Colon (tissue), 2 donors: ENCODE data around the gene SPPL3.

Experiments
- FAIRE-seq: peaks from 2 replicates; lab custom pipeline; 2012; peaks lifted over from hg19 to GRCh38; lab: Jason Lieb, UNC
- donor health status: control.
- donor health status: control.

The SPPL3 gene

DNA sequence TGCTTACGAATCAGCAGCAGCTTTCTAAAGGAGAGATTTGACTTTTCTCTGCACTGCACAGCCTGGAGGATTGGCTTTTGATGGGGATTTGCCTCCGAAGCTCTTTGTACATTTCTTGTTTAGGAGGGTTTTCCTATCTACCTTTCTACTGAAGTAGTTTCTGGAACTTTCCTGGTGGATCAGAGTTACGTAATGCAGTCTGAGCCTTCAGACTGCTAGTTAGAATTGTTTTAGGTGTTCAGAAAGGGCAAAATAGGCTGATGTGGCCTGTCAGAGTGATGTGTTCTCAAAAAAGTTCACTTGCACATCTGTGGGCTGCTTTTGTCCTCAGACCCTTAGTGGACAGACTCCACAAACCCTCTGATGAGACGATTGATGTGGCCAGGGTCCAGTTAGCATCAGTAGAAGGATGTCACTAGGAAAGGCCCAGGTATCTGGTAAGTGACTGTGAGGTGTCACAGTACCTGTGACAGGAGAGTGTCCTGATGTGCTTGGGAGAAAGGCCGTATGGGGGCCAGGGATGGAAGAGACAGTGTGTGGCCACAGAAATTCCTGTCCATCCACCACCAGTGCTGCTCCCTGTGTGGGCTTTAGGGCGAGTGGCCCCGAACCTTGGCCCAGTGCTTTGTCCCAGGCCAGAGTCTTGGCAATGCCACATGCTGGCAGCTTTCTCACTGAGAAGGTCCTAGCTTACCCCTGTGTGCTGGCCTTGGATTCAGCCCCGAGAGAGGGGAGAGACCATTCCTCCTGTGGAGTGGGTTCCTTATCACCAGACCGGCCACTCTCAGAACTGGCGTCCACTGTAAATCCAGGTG, 183.0 kb downstream of the SPPL3 start:
- FAIRE-seq: no peak

DNA sequence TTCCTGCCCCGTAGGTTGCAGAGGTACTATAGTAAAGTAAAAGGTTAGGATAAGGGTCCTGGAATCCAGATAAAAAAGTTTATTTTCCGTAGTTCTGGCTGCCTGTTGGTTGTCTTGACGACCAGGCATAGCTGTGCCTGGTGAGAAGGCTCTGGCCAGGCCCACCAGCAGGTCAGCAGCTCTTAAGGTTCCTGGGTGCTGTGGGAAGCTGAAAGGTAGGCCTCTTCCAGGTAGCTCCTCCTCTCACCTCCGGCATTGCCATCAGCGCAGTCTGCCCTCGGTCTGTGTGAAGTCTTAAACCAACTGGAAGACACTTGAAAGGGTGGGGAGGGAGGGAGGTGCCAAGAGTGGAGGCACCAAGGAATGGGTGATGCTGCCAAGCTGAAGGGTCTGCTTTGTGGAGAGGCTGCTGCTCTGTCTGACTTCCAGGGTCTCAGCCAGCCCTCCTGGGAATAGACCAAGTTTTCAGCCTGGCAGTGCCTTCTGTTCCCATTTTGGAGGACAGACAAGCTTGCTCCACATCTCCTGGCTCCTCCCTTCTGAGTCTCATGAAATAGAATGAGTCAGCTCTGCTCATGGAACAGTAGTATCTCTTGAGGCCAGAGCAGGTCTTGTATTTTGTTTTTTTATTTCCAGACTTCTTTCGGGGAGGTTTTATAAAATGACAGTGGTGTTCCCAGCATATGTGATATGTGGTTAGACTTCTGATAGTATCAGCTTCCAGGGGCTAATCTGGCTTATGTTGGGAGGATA, 183.7 kb downstream of the SPPL3 start:
- no peak for FAIRE-seq

DNA sequence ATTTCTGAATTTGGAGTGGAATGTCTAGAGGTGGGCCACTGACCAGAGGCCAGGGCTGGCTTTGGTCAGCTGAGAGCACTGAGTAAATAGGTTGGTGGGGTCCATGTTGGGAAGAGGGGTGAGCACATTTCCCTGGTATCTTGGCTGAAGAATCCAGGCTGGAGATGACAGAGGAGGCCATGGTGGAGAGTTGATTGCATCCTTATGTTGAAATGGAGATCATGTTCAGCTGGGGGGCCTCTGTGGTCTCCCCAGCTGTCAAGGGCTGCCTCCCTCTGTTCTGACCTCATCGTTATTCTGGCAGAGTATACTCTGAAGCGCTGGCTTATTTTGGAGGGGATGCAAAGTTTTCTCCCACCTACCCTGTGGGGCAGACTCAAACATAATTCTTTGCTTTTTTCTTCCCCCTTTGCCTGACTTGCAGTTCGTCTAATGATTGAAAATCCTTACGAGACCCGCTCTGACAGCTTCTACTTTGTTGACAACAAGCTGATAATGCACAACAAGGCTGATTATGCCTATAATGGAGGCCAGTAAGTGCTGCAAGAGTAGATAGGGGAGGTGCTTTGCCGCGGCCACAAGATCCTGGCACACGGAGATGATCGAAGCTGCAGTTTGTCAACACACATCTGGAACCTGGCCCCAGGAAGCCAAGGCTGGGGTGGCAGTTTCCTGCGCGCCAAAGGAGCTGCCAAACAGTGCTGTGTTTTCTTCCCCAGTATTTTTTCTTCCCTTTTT, 184.5 kb downstream of the SPPL3 start:
- FAIRE-seq: no peak

DNA sequence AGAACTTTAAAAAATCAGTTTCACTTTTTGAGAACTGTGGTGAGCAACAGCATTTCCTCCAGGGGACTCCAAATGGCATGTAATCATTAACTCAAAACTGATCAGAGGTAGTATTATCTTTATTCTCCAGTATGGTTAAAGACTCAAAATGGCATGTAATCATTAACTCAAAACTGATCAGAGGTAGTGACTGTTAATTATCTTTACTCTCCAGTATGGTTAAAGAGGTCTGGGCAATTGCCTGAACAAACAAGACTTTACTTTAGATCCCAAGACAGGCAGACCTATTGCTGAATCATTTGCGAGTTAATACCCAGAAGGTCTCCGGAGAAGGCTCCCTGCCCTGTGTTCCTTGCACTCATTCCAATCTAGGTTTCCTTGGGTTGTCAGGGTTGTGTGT, 185.1 kb downstream of the SPPL3 start:
- FAIRE-seq: no peak

DNA sequence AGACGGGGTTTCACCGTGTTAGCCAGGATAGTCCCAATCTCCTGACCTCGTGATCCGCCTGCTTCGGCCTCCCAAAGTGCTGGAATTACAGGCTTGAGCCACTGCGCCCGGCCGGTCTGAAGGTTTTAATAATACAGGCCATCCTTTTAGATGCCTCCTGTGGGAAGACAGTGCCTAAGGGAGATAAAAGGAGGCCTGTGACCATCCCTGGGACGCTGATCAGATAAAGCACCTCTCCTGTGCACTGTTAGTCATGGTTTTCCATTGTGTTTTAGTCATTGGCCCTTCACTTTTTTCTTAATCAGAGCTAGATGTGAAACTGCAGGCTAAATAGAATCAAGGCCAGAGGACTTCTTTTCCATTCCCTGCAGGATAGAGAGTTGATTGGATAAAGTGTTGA, 186.1 kb downstream of the SPPL3 start:
- no peak for FAIRE-seq

DNA sequence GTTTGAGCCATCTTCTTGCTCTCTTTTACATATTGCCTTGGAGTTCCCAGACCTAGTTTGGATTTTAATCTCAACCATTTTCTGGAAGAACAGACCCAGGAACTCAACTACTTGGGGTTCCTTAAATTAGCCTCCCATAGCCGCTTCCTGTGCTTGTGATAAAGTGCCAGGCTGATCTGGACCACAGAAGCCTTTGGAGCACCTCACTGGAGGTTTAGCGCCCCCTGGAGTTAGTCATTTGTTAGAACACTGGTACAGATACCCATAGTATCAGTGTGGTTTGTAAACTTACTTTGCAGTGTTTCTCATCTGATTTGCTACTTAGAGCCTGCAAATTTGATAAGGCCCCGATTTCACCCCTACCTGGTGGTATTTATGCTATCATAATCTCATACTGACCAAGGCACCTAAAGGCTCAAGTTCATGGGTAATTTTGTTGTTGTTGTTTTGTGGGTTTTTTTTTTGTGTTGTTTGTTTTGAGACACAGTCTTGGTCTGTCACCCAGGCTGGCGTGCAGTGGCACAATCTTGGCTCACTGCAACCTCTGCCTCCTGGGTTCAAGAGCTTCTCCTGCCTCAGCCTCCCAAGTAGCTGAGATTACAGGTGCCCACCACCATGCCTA, 190.2 kb downstream of the SPPL3 start:
- no peak for FAIRE-seq

DNA sequence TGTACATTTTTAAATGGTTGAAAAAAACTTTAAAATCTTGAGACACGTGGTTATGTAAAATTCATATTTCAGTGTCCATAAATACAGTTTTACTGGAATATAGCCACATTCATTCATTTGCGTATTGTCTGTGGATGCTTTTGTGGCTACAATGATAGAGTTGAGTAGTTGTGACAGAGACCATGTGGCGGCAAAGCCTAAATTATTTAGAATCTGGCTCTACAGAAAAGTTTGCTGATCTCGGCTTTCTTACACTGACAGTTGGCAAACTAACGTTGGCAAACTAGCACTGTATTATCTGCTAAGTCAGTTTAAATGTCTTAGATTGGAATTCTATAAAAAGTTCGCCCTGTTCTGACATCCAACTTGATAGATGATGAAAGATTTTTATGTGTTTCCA, 191.5 kb downstream of the SPPL3 start:
- FAIRE-seq: no peak
